ENCODE measurements around the gene PDPK1.

Gene PDPK1

GRCh38 chr16:2507052-2507659 is 30.7 kb upstream of the PDPK1 start:
- peak; percentile 24 for ATAC-seq
- DNase-seq: no peak

GRCh38 chr16:2507665-2508064 is 30.2 kb upstream of the PDPK1 start:
- ATAC-seq: no peak
- DNase-seq: no peak

DNA sequence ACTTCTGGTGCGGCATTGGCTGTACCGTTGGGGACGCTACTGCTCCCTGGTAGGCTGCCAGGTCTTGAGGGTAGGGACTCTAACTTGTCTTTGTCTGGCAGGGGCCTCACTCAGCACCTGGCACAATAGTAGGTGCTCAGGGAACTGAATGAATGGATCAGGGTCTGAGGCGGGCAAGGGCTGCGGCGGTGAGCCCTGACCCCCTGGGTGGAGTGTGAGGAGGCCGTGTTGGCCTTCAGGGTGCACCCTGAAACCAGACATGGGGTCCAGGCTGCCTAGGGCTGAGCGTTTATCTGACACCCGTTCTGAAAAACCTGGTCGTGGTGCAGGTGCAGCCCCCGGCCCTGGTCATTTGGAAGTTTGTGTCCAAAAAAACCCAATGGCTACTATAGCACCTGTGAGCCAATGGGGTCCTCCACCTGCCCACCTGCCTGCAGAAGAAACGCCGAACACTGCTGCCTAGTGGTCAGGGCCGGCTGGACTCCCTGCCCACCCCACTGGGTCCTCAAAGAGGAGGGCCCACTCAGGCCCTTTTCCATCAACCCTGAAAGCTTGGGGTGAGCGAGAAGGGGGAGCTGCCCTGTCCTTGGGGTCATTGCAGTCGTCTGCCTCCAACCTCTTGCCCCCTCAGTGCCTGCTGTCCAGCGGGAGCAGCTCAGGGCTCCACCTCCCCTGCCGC is 29.0 kb upstream of the PDPK1 start:
- no peak for DNase-seq
- ATAC-seq: no peak

- DNase-seq: no peak
- ATAC-seq: no peak
These were observed 26.6 kb upstream of the PDPK1 start for GRCh38 chr16:2511128-2511800.

DNA sequence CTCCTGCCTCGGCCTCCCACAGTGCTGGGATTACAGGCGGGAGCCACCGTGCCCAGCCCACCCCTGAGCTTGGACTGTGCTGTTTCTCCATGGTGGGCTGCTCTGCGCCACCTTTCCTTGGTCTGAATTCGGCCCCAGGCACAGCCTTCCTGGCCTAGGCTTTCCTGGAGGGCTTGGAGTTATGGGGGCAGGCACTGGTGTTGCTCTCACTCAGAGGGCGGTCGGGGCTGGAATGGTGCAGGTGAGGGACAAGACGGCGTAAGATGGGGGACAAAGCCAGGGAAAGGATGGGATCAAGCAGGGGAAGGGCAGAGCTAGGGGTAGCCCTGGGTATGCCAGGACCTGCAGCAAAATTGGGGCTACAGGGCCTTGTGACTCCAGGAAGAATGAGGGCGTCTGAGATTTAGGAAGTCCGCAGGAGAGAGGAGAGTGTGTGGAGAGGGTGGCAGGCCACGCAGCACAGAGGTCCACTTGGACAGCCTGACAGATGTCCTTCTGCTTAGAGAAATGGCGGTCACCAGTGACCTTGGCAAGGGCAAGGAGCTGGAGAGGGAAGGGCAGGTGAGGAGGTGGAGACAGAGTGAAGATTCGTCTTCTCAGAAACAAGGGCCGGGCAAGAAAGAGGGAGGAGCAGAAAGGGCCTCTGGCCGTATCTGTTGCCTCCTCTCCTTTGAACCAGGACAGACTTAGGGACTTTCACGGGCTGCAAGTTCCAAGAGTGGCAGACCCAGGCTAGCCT is 25.7 kb upstream of the PDPK1 start:
- DNase-seq: no peak
- ATAC-seq: no peak

GRCh38 chr16:2512735-2513404 is 25.0 kb upstream of the PDPK1 start:
- ATAC-seq: no peak

DNA sequence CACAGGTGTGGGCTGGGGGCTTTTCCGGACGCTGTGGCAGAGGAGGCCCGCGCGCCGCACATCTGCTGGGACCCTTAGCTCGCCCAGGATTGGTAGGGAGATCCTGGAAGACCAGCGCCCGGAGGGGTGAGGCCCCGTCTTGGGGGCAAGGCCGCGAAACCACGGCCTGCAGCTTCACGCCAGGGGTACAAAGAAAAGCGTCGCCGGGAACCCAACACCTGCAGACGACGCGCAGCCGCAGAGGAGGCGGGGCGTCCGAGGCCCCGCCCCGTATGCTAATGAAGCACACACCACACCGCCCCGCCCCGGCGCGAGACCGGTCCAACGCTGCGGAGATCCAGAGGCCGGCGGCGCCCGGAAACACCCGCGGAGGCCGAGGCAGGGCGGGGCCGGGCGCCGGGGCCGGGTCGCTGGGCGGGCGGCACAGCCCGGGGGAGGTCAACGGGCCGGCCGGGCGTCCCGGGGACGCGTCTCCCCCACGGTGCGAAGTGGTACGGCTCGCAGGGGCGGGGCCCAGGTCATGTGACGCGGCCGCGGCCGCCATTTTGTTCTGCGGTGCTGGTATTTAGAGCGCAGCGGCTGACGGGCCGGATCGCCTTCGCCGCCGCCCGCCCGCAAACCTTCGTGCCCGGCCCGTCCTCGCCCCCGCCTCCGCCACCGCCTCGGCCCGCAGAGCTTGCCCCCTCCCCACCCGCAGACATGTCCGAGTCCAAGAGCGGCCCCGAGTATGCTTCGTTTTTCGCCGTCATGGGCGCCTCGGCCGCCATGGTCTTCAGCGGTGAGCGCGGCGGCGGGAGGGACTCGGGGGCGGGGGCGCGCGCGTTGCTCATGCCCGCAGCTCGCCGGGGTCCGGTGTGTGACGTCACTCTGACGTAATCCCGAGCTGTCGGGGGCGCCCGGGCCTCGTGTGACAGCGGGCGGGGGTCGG is 24.2 kb upstream of the PDPK1 start, which contains the start of gene ATP6V0C:
TSS of gene ATP6V0C (plus strand) at position 548 of the 928 bp plus-strand sequence. CDS start at position 700, 152 bp downstream.
- peak; percentile 81 for ATAC-seq
- DNase-seq: peak; percentile 91

More at GRCh38 chr16:2512735-2513404, 25.0 kb upstream of the PDPK1 start:
- no peak for DNase-seq

DNA sequence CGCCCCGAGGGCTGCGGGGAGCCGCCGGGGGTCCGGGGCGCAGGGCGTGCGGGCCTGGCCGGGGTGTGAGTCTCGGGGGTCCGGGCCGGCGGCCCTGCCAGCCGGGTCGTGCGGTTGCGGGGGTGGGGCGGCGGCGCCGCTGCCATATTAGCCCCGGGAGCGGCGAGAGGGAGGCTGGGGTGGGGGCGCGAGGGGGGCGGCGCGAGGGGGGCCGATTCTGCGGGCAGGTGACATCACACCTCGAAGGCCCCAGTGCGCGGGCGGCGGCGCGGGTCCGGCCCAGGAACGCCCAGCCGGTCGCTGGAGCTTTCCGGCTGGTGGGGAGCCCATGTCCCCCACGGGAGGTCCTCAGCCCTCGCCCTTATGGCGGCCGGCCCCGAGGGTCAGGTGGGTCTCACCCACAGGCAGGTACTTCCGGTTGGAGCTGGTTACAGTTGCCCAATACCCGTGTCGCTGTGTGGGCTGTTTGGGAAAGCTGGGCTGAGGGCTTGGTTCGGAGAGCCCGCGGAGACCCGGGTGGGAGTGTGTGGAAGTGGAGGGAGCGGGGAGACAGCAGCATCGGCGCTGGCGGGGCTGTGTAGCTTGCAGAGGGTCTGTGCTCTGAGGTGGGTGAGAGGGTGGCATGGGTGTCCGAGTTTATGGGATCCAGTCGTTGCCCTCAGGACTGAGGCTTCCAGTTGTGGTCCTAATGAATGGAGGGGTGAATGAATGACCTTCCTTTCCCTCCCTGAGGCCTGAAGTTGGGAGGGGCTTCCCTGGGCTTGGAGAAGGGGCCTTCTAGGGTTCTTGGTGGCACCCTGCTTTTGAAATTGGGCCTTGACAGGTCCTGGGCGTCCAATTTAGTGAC is 23.3 kb upstream of the PDPK1 start:
- ATAC-seq: no peak

DNA sequence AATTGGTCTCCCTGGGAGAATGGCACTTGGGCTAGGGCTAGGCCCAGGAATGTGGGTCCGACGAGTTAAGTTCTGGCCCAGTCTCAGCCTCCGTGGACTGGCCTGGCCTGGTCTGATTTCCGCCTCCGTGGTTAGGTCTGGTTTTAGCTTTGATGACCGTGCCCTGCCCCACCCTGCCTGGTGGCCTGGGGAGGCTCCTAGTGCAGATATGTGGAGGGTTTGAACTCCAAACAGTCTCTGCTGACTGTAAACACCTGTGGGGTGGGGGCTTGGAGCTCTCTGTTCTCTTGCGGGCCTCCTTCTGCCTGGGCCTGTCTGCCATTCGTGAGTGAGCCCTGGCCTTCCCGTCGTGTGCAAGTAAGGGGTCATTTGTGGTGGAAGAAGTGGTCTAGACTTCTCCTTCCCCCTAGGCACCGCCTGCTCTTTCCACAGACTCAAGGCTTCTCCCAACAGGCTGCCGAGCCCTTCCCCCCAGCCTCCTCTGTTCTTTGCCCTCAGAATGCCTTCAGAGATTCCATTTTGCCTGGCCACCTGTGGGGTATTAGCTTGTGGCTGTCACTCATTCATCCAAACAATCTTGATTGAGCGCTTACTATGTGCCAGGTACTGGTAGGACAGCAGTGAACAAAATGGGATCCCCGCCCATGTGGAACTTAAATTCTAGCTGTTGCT is 22.5 kb upstream of the PDPK1 start:
- peak; percentile 12 for DNase-seq
- no peak for ATAC-seq

More for the DNA sequence above, 23.3 kb upstream of the PDPK1 start:
- peak; percentile 47 for DNase-seq

DNA sequence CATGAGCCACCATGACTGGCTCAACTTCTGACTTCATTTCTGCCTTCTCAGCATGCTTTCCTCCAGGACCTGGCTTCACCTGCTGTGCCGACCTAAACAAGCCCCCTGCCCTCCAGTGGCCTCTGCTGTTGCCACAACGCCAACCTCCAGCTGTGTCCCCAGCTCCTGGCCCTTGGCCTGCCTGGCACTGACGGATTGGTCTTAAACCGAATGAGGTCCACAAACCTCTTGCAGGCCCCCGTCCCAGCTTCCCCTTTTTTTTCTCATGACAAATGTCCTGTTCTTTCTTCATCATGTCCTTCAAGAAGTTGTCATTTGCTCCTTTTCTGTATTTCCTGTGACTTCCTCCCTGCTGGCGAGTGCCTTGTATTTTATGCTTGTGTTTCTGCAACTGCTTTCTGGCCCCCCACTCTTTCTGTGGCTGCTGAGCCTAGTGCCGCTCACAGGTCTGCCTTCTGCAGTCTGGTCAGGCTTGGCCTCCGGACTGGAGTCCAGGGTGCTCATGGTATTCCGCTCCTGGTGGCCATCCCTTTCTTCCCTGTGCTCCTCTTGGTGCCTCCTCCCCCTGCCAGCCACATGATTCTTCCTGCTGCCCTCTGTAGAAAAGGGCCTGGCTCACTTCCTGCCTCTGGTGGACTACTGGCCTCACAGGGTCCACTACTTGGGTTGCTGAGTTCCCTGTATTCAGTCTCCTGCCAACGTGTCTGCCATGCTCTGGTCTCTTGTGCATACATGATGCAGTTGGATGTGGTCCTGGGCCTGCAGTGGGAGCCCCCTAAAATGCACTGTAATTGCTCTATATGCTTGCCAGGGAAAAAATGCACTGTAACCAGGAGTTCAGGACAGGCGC is 21.2 kb upstream of the PDPK1 start:
- DNase-seq (no peak), ATAC-seq (no peak)

DNA sequence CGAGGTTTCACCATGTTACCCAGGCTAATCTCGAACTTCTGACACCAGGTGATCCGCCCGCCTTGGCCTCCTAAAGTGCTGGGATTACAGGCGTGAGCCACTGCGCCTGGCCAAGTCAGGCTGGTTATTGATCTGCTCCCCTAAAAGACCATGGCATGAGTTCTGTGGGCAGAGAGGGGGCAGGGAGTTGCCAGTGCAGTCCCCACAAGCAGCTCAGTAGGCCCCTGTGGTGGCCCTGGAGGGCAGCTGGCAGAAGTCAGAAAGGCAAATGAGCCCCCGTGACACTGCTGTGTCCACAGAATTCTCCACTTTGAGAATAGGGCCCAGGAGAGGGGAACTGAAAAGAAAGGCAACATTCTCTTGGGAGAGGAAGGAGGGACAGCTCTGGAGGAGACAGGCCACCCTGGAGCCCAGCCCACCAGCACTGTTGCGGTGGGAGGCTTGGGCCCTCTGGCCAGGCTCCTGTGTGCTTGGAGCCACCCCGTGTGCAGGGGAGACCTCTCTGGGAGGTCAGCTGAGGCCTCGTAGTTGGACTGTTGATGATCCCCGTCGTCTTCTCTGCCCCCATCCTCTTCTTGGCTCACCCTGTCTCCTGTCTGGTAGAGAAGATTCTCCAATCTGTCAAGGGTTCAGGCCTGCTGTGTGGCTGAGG is 19.7 kb upstream of the PDPK1 start:
- no peak for ATAC-seq
- DNase-seq: no peak

GRCh38 chr16:2518823-2519710 is 18.8 kb upstream of the PDPK1 start:
- ATAC-seq (no peak), DNase-seq (peak; percentile 13)

GRCh38 chr16:2519711-2520080 is 18.1 kb upstream of the PDPK1 start:
- peak; percentile 15 for DNase-seq

DNA sequence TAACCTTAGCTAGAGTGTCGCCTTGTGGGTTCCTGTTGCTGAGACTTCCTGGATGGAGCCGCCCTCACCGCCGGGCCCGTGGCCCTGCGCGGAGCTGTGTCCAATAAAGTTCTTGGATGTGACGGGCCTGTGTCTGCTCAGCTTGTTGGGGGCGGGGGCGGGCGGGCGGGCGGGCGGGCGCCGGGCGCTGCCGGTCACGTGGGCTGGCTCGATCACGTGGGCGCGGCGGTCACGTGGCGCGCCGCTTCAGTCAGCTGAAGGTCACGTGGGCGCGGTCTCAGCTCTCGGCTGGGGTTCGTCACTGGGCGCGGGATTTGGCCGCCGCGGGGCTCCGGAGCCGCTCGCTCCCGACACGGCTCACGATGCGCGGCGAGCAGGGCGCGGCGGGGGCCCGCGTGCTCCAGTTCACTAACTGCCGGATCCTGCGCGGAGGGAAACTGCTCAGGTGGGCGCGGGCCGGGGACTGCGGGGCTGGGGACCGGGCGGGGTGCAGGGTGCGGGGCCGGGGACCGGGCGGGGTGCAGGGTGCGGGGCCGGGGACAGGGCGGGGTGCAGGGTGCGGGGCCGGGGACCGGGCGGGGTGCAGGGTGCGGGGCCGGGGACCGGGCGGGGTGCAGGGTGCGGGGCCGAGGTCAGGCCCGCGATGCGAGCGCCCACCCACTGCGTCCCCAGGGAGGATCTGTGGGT is 17.6 kb upstream of the PDPK1 start, which contains the start of gene AMDHD2:
TSS of gene AMDHD2 (plus strand) at position 275 of the 687 bp plus-strand sequence. CDS start at position 363, 88 bp downstream.
- peak; percentile 93 for DNase-seq
- ATAC-seq: peak; percentile 66

More at GRCh38 chr16:2519711-2520080, 18.1 kb upstream of the PDPK1 start:
- peak; percentile 2 for ATAC-seq

GRCh38 chr16:2520784-2521531 is 16.9 kb upstream of the PDPK1 start:
- peak; percentile 55 for DNase-seq
- ATAC-seq: peak; percentile 29
